Erythroblast (primary cell): ENCODE data around the gene NRG2.

Source experiments
- DNase-seq, 2 experiments: peaks; one replicate each; lab custom pipeline; 2025; lab: John Stamatoyannopoulos, UW
- GATA1 ChIP-seq: IDR thresholded peaks from 2 replicates; pipeline ENCODE4 v1.6.1; 2011; ENCODE audit warnings: low read depth, mild to moderate bottlenecking, control low read depth, low read length, moderate library complexity
- POLR2A ChIP-seq: IDR thresholded peaks from 2 replicates; pipeline ENCODE4 v1.6.1; 2011; ENCODE audit warnings: mild to moderate bottlenecking, low read length

Gene NRG2

DNA sequence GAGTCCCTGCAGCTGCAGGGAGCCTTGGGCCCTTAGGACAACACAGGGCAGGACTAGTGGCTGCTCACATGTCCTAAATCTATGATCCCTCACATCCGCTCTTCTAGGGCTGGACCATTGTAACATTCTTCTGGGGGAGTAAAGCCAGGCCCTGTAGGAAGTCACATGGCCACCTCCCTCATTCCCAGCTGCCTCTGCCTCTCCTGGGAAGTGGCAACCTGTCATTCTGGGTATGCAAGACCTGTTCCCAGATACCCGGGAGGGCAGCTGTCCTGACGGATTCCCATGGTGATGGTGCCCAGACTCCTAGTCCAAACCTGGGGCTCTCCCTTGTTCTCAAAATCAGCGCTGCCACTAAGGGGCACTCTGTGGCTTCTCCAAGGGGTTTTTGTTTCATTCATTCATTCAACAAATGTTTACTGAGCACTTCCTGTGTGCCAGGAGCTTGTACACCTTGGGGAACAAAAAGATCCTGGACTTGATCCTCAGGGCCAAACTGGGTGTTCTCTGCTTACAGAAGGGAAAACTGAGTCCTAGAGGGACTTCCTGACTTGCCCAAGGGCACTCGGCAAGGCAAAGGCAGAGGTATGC, 161.9 kb downstream of the NRG2 start:
- TF ChIP-seq POLR2A, result no peak
- no peak for TF ChIP-seq GATA1
- no peak for DNase-seq

GRCh38 chr5:139880416-139881142, 162.5 kb downstream of the NRG2 start:
- TF ChIP-seq POLR2A (no peak), GATA1 (no peak)
- no peak for DNase-seq

DNA sequence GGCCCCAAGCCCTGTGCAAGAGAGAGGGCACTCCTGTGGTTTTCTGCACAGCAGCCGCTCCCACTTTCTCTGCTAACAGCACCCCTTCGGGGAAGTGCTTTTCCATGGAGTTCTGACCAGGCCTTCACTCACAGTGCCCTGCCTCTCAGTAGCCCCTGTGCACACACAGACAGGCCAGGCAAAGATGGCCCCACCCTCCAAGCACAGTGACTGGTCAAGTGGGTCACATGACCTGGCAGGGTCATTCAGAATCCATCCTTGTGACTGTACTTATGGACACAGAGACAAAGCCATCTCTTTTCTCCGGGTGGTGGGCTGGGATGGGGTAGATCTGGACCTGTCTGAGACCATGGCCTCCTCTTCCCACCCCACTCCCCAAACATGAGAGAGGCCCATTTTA, 165.0 kb downstream of the NRG2 start:
- TF ChIP-seq GATA1 (no peak), POLR2A (no peak)
- no peak for DNase-seq

DNA sequence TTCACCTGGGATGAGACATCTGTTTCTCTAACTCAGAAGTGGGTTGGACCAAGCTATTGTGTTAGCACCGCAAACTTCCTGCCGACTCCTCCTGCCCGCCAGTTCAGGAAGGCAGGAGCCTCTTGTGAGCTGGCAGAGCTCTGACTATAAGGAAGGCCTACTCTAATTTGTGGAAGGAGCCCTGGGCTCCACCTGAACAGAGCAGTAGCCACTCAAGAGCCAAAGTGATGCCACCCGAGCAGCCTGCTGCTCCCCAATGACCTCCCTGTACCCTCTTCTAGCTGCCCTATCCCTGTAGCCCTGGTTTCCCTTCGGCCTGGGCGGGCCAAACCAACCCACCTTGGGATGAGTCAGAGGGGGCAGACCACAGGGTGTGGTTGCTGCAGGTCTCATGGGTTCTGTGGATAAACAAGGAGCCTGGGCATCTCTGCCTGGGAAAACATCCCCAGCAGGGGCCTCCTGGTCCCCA, 165.9 kb downstream of the NRG2 start:
- DNase-seq, result no peak

DNA sequence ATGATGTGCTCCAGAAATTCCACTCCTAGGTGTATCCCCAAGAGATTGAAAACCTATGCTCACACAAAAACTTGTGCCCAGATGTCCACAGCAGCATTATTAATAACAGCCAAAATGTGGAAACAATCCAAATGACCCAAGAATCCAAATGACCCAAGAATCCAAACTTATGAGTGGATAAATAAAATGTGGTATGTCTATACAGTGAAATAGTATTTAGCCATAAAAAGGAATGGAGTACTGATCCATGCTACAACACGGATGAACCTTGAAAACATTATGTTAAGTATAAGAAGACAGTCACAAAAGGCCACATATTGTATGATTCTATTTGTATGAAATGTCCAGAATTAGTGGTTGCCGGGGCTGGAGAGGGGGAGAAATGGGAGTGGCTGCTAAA, 167.1 kb downstream of the NRG2 start:
- no peak for DNase-seq
- TF ChIP-seq POLR2A, result no peak

More for the DNA sequence above, 165.9 kb downstream of the NRG2 start:
- no peak for TF ChIP-seq GATA1
- no peak for TF ChIP-seq POLR2A

GRCh38 chr5:139872851-139873794, 170.0 kb downstream of the NRG2 start:
- TF ChIP-seq POLR2A, result no peak
- TF ChIP-seq GATA1, result no peak
- DNase-seq, result no peak

GRCh38 chr5:139872052-139872766, 170.9 kb downstream of the NRG2 start:
- TF ChIP-seq POLR2A (no peak), GATA1 (no peak)
- no peak for DNase-seq

GRCh38 chr5:139871614-139872013, 171.5 kb downstream of the NRG2 start:
- TF ChIP-seq GATA1 (no peak), POLR2A (no peak)
- no peak for DNase-seq

DNA sequence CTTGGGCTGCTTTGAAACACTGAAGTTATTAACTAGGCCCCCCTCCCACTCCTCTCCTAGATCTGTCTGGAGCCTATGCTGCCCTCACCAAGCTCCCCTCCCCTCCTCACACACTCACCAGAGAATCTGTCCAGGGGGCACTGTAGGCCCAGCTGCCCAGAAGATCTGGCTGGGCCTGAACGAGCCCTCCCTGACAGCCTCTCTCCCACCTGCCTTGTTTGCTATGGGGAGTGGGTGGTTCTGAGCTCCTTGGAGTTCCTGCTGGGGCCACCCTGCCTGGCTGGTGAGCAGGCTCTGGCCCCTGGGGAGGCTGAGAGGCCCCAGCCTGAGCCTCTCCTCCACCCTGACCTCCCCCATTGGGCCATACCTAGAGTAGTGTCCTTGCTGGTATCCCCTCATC, 172.4 kb downstream of the NRG2 start:
- TF ChIP-seq GATA1, result no peak
- no peak for TF ChIP-seq POLR2A
- no peak for DNase-seq

DNA sequence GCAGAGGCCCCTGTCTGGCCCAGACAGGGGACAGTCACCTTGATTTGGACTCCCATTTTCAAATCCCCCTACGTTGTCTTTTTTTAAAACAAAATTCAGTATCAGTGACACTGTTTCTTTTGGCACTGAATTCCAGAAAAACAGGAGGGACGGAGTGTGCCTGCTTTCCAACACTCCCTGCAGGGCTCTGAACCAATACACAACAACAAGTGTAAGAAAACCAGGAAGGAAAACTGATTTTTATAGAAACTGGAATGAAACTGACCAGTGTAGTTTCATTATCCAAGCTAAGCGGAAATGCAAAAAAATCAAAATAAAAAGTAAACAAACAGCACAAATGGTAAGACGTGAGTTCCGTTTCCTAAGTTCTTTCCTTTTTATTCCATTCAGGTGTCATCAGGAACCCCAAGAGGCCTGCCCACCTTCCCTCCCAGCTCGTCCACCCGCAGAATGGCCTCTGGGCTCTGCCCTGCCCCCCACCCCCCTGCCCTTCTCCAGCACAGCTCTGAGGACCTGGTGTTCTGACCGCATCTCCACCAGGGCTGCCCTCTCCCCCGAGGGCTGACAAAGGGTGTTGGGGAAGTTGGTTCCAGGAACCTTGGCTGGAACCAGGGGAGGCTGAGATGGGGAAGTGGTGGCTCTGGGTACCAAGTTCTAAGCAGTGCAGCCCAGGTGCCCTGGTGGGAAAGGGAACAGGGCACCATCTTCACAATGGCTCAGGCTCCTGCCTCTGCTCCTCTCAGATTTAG, 173.9 kb downstream of the NRG2 start:
- TF ChIP-seq GATA1 (no peak), POLR2A (no peak)
- DNase-seq, result no peak

- no peak for TF ChIP-seq POLR2A
- no peak for TF ChIP-seq GATA1
- DNase-seq, result no peak
Observed at GRCh38 chr5:139867581-139867980, 175.5 kb downstream of the NRG2 start.

- no peak for DNase-seq
- no peak for TF ChIP-seq POLR2A
- no peak for TF ChIP-seq GATA1
Observed at GRCh38 chr5:139867109-139867508, 176.0 kb downstream of the NRG2 start.
